Right lobe of liver (tissue), 6 donors: ENCODE data around the gene ICA1L. TPM values are rescaled to one million over a fixed set of nuclear protein-coding genes. Genes with fewer than 3 reads are reported as not detected.
"Not testable (repeated sequence)": the region's sequence is repeated elsewhere in the genome, so short reads cannot be mapped to it uniquely, and the experiment has no call there.

ENCODE experiments used
- ATAC-seq, 4 donors: fragments of 200-7000 bp; cut with Tn5 transposase; one replicate each; pipeline ENCODE4 v1.9.1; 2020; ENCODE audit warnings: mild to moderate bottlenecking in 4 of 4, moderate library complexity in 4 of 4
- DNase-seq, 3 donors: peaks; one replicate each; pipeline ENCODE4 v3.0.0-alpha.2; 2020
- H3K27ac ChIP-seq, 3 donors: fragments of 200-600 bp; one replicate each; pipeline ENCODE4 v1.8.0; 2022
- H3K27me3 ChIP-seq, 2 donors: fragments of 200-600 bp; one replicate each; pipeline ENCODE4 v1.8.0; 2022
- H3K36me3 ChIP-seq, 4 donors: fragments of 200-600 bp; sonication (generic) in 1 of 4; one replicate each; pipeline versions ENCODE4 v1.5.1 to v1.8.0; 2017 to 2022; ENCODE audit warnings: control low read depth in 1 of 4
- H3K4me1 ChIP-seq, 4 donors: fragments of 200-600 bp; sonication (generic) in 1 of 4; one replicate each; pipeline versions ENCODE4 v1.5.1 to v1.8.0; 2017 to 2022; ENCODE audit warnings: control low read depth in 1 of 4
- H3K4me3 ChIP-seq, 3 donors: fragments of 200-600 bp; one replicate each; pipeline ENCODE4 v1.8.0; 2022
- H3K9me3 ChIP-seq, 4 donors: fragments of 200-600 bp; sonication (generic) in 1 of 4; one replicate each; pipeline versions ENCODE4 v1.5.1 to v1.8.0; 2017 to 2022; ENCODE audit warnings: control low read depth in 1 of 4
- POLR2A ChIP-seq: fragments of 450-650 bp; IDR thresholded peaks from one replicate; pipeline ENCODE4 v1.6.1; 2017; ENCODE audit warnings: antibody characterized with exemption, mild to moderate bottlenecking
- WGBS: methylation state at CpG from one replicate; pipeline ENCODE4 v1.1.6; 2018; ENCODE audit warnings: low coverage, low lambda C conversion rate; ENCODE audit not compliant: insufficient coverage; ENCODE audit errors: missing lambda C conversion rate; 5-methylcytosine and 5-hydroxymethylcytosine counted together
- intact Hi-C, 2 donors: fragments of 100-400 bp; cut with DNase I; formaldehyde crosslinking; loops; one replicate each; pipeline versions ENCODE4 v1.11.2 to v1.14.1; 2022
- total RNA-seq, 6 experiments: library from RNA; depleted of rRNA in 2 of 6; stranded (reverse); fragments of >200 nt in 2 of 6; fragmentation: NEBNext Ultra II Directional in 3 of 6; extraction: Animal tissue kit (Norgen Biotek cat#: 25700) in 3 of 6; gene quantifications; one replicate each; pipeline versions ENCODE4 v1.1.0 to v1.2.4, GENCODE V29; 2016 to 2023
- TF ChIP-seq, protein P1 (sequence below), 4 donors: fragments of 200-600 bp in 3 of 4; fragments of 450-650 bp in 1 of 4; IDR thresholded peaks; one replicate each; pipeline versions ENCODE4 v1.5.1 to v1.8.0; 2016 to 2022; ENCODE audit warnings: antibody characterized with exemption in 4 of 4, mild to moderate bottlenecking in 2 of 4
- donor health status: DM: no; HTN: yes; CAD: no.
- donor health status: DM: no; HTN: no; CAD: no.
- donor health status: DM: no; HTN: no; CAD: no.
- donor health status: DM: no; HTN: yes; CAD: no.
- donor health status: DM: no; HTN: yes; CAD: no.

The ICA1L gene
- total RNA-seq, 6 experiments from 2014 or later: 0.07 to 0.53 (median 0.15) TPM

GRCh38 chr2:202870431-202871299, 901 bp downstream of the ICA1L start:
- TF ChIP-seq, protein P1, sequence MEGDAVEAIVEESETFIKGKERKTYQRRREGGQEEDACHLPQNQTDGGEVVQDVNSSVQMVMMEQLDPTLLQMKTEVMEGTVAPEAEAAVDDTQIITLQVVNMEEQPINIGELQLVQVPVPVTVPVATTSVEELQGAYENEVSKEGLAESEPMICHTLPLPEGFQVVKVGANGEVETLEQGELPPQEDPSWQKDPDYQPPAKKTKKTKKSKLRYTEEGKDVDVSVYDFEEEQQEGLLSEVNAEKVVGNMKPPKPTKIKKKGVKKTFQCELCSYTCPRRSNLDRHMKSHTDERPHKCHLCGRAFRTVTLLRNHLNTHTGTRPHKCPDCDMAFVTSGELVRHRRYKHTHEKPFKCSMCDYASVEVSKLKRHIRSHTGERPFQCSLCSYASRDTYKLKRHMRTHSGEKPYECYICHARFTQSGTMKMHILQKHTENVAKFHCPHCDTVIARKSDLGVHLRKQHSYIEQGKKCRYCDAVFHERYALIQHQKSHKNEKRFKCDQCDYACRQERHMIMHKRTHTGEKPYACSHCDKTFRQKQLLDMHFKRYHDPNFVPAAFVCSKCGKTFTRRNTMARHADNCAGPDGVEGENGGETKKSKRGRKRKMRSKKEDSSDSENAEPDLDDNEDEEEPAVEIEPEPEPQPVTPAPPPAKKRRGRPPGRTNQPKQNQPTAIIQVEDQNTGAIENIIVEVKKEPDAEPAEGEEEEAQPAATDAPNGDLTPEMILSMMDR (IDR thresholded peaks at IDR 0.05): peak in 3 of 4 donors; percentile 24 to 38 (median 28)
- TF ChIP-seq POLR2A: no peak
- DNase-seq (peak; percentile 48 to 66 (median 65)), ATAC-seq (peak; percentile 80 to 88 (median 87))
- no peaks in the 10 kb centered on the region for H3K27me3 ChIP-seq
- H3K36me3 ChIP-seq: no peaks in the 10 kb centered on the region
- peaks cover 0 to 12% (median 0%) of the 10 kb centered on the region in 4 donors for H3K4me1 ChIP-seq
- H3K27ac ChIP-seq: no peak overlapping the region
- 7% methylated on average over 30 of the region's 37 CpGs for WGBS
- H3K9me3 ChIP-seq: no peaks in the 10 kb centered on the region
- intact Hi-C loops: no loop called here
- peak overlapping the region; percentile 46 to 80 (median 69) for H3K4me3 ChIP-seq

DNA sequence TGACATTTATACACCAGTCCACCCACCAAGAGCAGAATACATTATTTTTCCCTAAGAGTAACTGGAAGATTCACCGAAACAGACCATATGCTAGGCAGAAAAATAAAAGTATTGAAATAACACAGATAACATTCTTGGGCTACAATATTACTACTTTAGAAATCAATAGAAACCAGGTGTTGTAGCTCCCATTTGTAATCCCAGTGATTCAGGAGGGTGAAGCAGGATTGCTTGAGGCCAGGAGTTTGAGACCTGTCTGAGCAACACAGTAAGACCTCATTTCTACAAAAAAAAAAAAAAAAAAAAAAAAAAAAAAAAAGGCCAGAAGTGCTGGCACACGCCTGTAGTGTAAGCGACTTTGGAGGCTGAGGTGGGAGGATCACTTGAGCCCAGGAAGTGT, 9.6 kb downstream of the ICA1L start:
- Histone ChIP-seq H3K27ac (no peak overlapping the region), H3K4me1 (no peaks in the 10 kb centered on the region), H3K36me3 (no peaks in the 10 kb centered on the region), H3K4me3 (no peak overlapping the region), H3K9me3 (no peaks in the 10 kb centered on the region), H3K27me3 (no peaks in the 10 kb centered on the region)
- DNase-seq: no peak
- ATAC-seq: no peak
- 92% methylated on average over 2 of the region's 3 CpGs for WGBS
- intact Hi-C loops: no loop called here
- TF ChIP-seq POLR2A: no peak
- TF ChIP-seq, protein P1 (IDR thresholded peaks at IDR 0.05): no peak

DNA sequence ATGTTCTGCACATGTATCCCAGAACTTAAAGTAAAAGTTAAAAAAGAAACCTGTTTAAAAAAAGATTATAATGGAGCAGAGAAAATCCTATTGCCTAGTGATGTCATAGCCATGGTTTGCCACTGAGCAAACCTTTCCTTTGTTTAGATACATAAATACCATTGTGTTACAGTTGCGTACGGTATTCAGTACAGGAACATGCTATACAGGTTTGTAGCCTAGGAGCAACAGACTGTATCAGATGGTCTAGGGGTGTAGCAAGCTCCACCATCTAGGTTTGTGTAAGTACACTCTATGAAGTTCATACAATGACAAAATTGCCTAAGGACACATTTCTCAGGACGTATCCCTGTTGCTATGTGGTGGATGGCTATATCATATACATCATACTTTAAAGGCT, 13.0 kb downstream of the ICA1L start:
- Histone ChIP-seq H3K4me3 (no peak overlapping the region), H3K9me3 (no peaks in the 10 kb centered on the region), H3K27me3 (no peaks in the 10 kb centered on the region), H3K27ac (no peak overlapping the region), H3K4me1 (no peaks in the 10 kb centered on the region), H3K36me3 (no peaks in the 10 kb centered on the region)
- 60% methylated on average over 3 of the region's 3 CpGs for WGBS
- no peak for ATAC-seq
- no peak for DNase-seq
- no peak for TF ChIP-seq POLR2A
- TF ChIP-seq, protein P1 (IDR thresholded peaks at IDR 0.05): no peak
- intact Hi-C loops: no loop called here

DNA sequence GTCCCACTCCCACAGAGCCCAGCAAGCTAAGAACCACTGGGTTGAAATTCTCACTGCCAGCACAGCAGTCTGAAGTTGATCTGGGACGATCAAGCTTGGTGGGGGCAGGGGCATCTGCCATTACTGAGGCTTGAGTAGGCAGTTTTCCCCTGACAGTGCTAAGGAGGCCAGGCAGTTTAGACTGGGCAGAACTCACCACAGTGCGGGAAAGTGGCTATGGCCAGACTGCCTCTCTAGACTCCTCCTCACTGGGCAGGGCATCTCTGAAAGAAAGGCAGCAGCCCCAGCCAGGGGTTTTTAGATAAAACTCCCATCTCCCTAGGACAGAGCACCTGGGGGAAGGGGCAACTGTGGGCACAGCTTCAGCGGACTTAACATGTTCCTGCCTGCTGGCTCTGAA, 22.2 kb downstream of the ICA1L start:
- H3K27me3 ChIP-seq, H3K27ac ChIP-seq, intact Hi-C loops, H3K36me3 ChIP-seq, H3K4me1 ChIP-seq, DNase-seq, H3K4me3 ChIP-seq, H3K9me3 ChIP-seq, ATAC-seq: not testable (repeated sequence)
- 43% methylated on average over 1 of the region's 3 CpGs for WGBS

DNA sequence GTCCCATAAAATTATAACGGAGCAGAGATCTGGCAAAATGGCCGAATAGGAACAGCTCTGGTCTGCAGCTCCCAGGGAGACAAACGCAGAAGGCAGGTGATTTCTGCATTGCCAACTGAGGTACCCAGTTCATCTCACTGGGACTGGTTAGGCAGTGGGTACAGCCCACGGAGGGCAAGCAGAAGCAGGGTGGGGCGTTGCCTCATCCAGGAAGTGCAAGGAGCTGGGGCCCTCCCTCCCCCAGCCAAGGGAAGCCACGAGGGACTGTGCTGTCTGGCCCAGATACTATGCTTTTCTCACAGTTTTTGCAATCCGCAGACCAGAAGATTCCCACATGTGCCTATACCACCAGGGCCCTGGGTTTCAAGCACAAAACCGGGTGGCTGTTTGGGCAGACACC, 22.8 kb downstream of the ICA1L start:
- H3K4me1 ChIP-seq: no peaks in the 10 kb centered on the region
- no peaks in the 10 kb centered on the region for H3K27me3 ChIP-seq
- H3K4me3 ChIP-seq: no peak overlapping the region
- ATAC-seq (peak in 2 of 4 donors; percentile 42 to 49), DNase-seq (peak in 1 of 3 donors; percentile 30)
- intact Hi-C loops: no loop called here
- no peak overlapping the region for H3K27ac ChIP-seq
- no peaks in the 10 kb centered on the region for H3K36me3 ChIP-seq
- WGBS: 84% methylated on average over 4 of the region's 8 CpGs
- TF ChIP-seq, protein P1 (IDR thresholded peaks at IDR 0.05): no peak
- TF ChIP-seq POLR2A: no peak
- no peaks in the 10 kb centered on the region for H3K9me3 ChIP-seq
